BLaER1 (cell line): ENCODE results near the gene SH3BP5L.

ENCODE experiments used
- H3K27ac ChIP-seq: shearing (Covaris generic); formaldehyde crosslinking; 2 replicates; pipeline ENCODE4 v1.8.1; 2022
- H3K27me3 ChIP-seq: shearing (Covaris generic); formaldehyde crosslinking; 2 replicates; pipeline ENCODE4 v1.8.1; 2022
- H3K36me3 ChIP-seq: shearing (Covaris generic); formaldehyde crosslinking; 2 replicates; pipeline ENCODE4 v1.8.1; 2022
- H3K4me1 ChIP-seq: shearing (Covaris generic); formaldehyde crosslinking; 2 replicates; pipeline ENCODE4 v1.8.1; 2022
- H3K4me2 ChIP-seq: shearing (Covaris generic); formaldehyde crosslinking; 2 replicates; pipeline ENCODE4 v1.8.1; 2022
- H3K4me3 ChIP-seq: shearing (Covaris generic); formaldehyde crosslinking; 2 replicates; pipeline ENCODE4 v1.8.1; 2022
- H3K9ac ChIP-seq: shearing (Covaris generic); formaldehyde crosslinking; 2 replicates; pipeline ENCODE4 v1.8.1; 2022
- H3K9me3 ChIP-seq: shearing (Covaris generic); formaldehyde crosslinking; 2 replicates; pipeline ENCODE4 v1.8.1; 2022
- H4K20me1 ChIP-seq: shearing (Covaris generic); formaldehyde crosslinking; 2 replicates; pipeline ENCODE4 v1.8.1; 2022
- Cebpa-rat ChIP-seq: shearing (Covaris generic); IDR thresholded peaks from 2 replicates; pipeline ENCODE4 v1.8.1; 2022

Gene SH3BP5L

DNA sequence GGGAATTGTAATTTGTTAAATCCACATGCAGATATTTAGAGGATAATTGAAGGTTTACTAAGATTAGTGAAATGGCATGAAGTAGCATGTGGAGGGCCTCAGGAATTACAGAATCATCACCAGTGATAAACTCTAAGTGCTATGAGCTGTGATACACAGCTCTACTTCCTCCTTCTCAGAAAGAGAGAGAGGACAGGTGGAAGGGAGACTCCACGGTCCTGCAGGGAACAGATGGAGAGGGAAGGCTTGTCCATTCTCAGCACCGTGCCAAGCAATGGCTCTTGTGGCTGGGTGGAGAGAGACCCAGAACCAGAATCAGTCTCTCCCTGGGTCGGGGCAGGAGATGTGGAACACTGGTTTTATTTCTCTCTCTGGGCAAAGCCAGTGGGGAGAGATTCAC lies 42.3 kb downstream of the SH3BP5L start:
- H3K4me2 ChIP-seq, result peak overlapping the region; percentile 39
- H3K4me1 ChIP-seq, result peaks cover 61% of the 10 kb centered on the region
- no peak overlapping the region for H3K4me3 ChIP-seq
- peaks cover 55% of the 10 kb centered on the region for H3K9me3 ChIP-seq
- H3K9ac ChIP-seq, result peak overlapping the region; percentile 8; the same call in 1 of the 2 replicates
- peak overlapping the region; percentile 46; the same call in 1 of the 2 replicates for H3K27ac ChIP-seq
- no peaks in the 10 kb centered on the region for H3K27me3 ChIP-seq
- H4K20me1 ChIP-seq, result no peaks in the 10 kb centered on the region
- H3K36me3 ChIP-seq, result 0 out of 2 replicates have a peak, but pooled peaks cover 7% of the 10 kb centered on the region
- no peak for TF ChIP-seq Cebpa-rat

DNA sequence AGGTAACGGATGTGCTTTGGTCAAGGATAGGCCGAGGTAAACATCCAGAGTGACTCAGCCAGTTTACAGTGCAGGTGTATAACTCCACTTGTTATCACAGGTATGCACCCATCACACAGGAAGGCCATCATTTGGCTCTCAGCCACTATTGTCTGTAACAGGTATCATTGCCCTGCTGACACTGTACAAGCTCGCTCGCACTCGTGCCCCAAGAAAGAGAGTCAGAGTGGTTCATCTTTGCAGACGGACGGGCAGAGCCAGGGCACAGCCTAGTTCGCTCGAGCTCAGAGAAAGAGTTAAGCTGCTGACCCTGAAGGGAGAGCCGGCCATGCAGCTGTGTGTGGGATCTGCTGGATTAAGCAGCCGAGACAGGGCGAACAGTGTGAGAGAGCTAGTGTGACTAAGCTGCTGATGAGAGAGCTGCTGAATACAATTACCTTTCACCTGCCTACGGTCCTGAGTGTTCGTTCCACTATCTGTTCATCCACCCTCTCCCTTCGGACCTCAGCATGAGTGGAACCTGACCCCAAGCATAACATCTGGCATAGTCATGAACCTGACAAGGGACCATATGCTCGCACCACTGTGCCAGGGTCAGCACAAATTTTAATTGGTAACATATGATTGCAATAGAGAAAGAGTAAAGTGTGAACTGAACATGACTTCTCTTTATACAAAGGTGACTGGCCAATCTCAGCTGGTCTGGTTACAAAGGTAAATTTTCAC lies 43.1 kb downstream of the SH3BP5L start:
- no peak overlapping the region for H3K4me2 ChIP-seq
- H4K20me1 ChIP-seq, result no peaks in the 10 kb centered on the region
- no peak overlapping the region for H3K9ac ChIP-seq
- no peak overlapping the region for H3K4me3 ChIP-seq
- 0 out of 2 replicates have a peak, but pooled peaks cover 7% of the 10 kb centered on the region for H3K36me3 ChIP-seq
- no peak for TF ChIP-seq Cebpa-rat
- no peak overlapping the region for H3K27ac ChIP-seq
- H3K27me3 ChIP-seq, result no peaks in the 10 kb centered on the region
- H3K4me1 ChIP-seq, result peaks cover 53% of the 10 kb centered on the region
- peaks cover 60% of the 10 kb centered on the region for H3K9me3 ChIP-seq

- peaks cover 71% of the 10 kb centered on the region for H3K9me3 ChIP-seq
- H3K36me3 ChIP-seq, result 0 out of 2 replicates have a peak, but pooled peaks cover 7% of the 10 kb centered on the region
- no peak overlapping the region for H3K4me2 ChIP-seq
- H4K20me1 ChIP-seq, result no peaks in the 10 kb centered on the region
- H3K27ac ChIP-seq, result no peak overlapping the region
- TF ChIP-seq Cebpa-rat, result no peak
- no peak overlapping the region for H3K4me3 ChIP-seq
- H3K4me1 ChIP-seq, result peaks cover 21% of the 10 kb centered on the region
- H3K27me3 ChIP-seq, result no peaks in the 10 kb centered on the region
- no peak overlapping the region for H3K9ac ChIP-seq
These were observed 46.4 kb downstream of the SH3BP5L start for GRCh38 chr1:248779350-248779749.

DNA sequence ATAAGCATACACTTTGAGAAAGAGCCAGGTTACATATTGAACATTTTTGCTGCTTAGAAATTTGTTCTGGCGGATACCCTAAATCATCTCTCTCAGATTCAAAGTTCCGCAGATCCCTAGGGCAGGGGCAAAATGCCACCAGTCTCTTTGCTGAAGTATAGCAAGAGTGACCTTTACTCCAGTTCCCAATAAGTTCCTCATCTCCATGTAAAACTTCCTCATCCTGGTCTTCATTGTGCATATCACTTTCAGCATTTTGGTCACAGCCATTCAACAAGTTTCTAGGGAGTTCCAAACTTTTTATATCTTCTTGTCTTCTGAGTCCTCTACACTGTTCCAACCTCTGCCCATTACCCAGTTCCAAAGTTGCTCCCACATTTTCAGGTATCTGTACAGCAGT lies 46.8 kb downstream of the SH3BP5L start:
- Histone ChIP-seq H3K27me3 (no peaks in the 10 kb centered on the region), H3K4me3 (no peak overlapping the region), H3K9me3 (peaks cover 67% of the 10 kb centered on the region), H3K9ac (no peak overlapping the region), H3K36me3 (0 out of 2 replicates have a peak, but pooled peaks cover 7% of the 10 kb centered on the region), H3K27ac (no peak overlapping the region), H3K4me2 (no peak overlapping the region), H4K20me1 (no peaks in the 10 kb centered on the region), H3K4me1 (peaks cover 17% of the 10 kb centered on the region)
- no peak for TF ChIP-seq Cebpa-rat

DNA sequence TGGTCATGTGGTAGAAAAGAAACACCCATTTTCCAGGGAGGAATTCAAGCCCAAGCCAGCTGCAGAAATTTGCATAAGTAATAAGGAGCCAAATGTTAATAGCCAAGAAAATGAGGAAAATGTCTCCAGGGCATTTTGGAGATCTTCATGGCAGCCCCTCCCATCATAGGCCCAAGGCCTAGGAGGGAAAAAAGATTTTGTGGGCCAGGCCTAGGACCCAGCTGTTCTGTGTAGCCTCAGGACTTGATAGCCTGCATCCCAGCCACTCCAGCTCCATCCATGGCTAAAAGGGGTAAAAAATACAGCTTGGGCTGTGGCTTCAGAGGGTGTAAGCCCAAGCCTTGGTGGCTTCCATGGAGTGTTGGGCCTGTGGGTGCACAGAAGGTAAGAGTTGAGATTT lies 48.7 kb downstream of the SH3BP5L start:
- Histone ChIP-seq H3K9me3 (peaks cover 54% of the 10 kb centered on the region), H3K4me2 (no peak overlapping the region), H3K27me3 (no peaks in the 10 kb centered on the region), H3K4me3 (no peak overlapping the region), H3K27ac (no peak overlapping the region), H4K20me1 (no peaks in the 10 kb centered on the region), H3K36me3 (0 out of 2 replicates have a peak, but pooled peaks cover 7% of the 10 kb centered on the region), H3K4me1 (no peaks in the 10 kb centered on the region), H3K9ac (no peak overlapping the region)
- no peak for TF ChIP-seq Cebpa-rat

DNA sequence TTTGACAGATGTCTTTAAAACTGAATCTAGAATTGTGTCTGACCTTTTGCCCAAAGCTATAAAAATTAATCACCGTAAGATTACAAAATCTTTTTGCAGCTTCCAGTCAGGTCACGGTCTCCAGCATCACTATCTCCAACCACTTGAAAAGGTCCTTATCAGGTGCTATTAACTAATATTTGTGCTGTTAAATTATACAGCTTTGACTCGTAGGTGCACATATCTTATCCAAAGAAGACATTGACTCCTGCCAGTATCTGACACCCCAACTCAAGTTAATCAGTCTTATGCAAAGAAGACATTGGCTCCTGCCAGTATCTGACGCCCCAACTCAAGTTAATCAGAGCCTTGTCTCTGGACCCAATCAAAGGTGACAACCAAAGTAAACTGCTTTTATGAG lies 50.3 kb downstream of the SH3BP5L start:
- H3K4me3 ChIP-seq, result no peak overlapping the region
- H3K9ac ChIP-seq, result no peak overlapping the region
- H3K4me1 ChIP-seq, result no peaks in the 10 kb centered on the region
- no peak overlapping the region for H3K4me2 ChIP-seq
- TF ChIP-seq Cebpa-rat, result no peak
- peaks cover 39% of the 10 kb centered on the region for H3K9me3 ChIP-seq
- no peaks in the 10 kb centered on the region for H4K20me1 ChIP-seq
- H3K27ac ChIP-seq, result no peak overlapping the region
- no peaks in the 10 kb centered on the region for H3K27me3 ChIP-seq
- no peaks in the 10 kb centered on the region for H3K36me3 ChIP-seq
